D341Med (cell line): ENCODE results near the gene GRPEL1.

Experiments used
- DNase-seq: peaks from one replicate; pipeline ENCODE4 v3.0.0; 2012; ENCODE audit warnings: low spot score

Gene GRPEL1

GRCh38 chr4:7023486-7023885 is 44.4 kb downstream of the GRPEL1 start:
- DNase-seq, result no peak

GRCh38 chr4:7021930-7022664 is 45.8 kb downstream of the GRPEL1 start:
- no peak for DNase-seq

GRCh38 chr4:7021355-7021754 is 46.5 kb downstream of the GRPEL1 start:
- DNase-seq, result no peak

- no peak for DNase-seq
Observed at GRCh38 chr4:7020856-7021255, 47.0 kb downstream of the GRPEL1 start.

GRCh38 chr4:7020290-7020689 is 47.6 kb downstream of the GRPEL1 start:
- no peak for DNase-seq

- DNase-seq, result no peak
Observed at GRCh38 chr4:7019367-7019766, 48.5 kb downstream of the GRPEL1 start.

- DNase-seq, result no peak
Observed at GRCh38 chr4:7018281-7018680, 49.6 kb downstream of the GRPEL1 start.

GRCh38 chr4:7017446-7018048 is 50.3 kb downstream of the GRPEL1 start:
- no peak for DNase-seq

GRCh38 chr4:7016512-7016911 is 51.4 kb downstream of the GRPEL1 start:
- no peak for DNase-seq

GRCh38 chr4:7016086-7016485 is 51.8 kb downstream of the GRPEL1 start:
- DNase-seq, result no peak

GRCh38 chr4:7015383-7016035 is 52.4 kb downstream of the GRPEL1 start:
- DNase-seq, result no peak

GRCh38 chr4:7014815-7015214 is 53.0 kb downstream of the GRPEL1 start:
- DNase-seq, result no peak

- DNase-seq, result no peak
Observed at GRCh38 chr4:7013175-7013574, 54.7 kb downstream of the GRPEL1 start.

GRCh38 chr4:7009564-7009963 is 58.3 kb downstream of the GRPEL1 start:
- DNase-seq, result no peak
